Adrenal gland (tissue), 5 donors: ENCODE results near the gene MAN2B2.

ENCODE experiments used
- POLR2A ChIP-seq, 2 donors: fragments of 450-650 bp; IDR thresholded peaks; one replicate each; pipeline ENCODE4 v1.6.1; 2017; ENCODE audit warnings: antibody characterized with exemption in 2 of 2, mild to moderate bottlenecking in 2 of 2, moderate library complexity in 1 of 2
- TF ChIP-seq, protein P1 (sequence below), 6 experiments: fragments of 450-650 bp in 4 of 6; fragments of 200-600 bp in 2 of 6; sonication (generic) in 1 of 6; IDR thresholded peaks; 1 replicate in 5 of 6; 2 replicates in 1 of 6; pipeline versions ENCODE4 v1.5.1 to v1.8.0; 2016 to 2021; ENCODE audit warnings: antibody characterized with exemption in 6 of 6, mild to moderate bottlenecking in 2 of 6, moderate library complexity in 1 of 6
- donor health status: DM: no; HTN: no; CAD: no.

DNA sequence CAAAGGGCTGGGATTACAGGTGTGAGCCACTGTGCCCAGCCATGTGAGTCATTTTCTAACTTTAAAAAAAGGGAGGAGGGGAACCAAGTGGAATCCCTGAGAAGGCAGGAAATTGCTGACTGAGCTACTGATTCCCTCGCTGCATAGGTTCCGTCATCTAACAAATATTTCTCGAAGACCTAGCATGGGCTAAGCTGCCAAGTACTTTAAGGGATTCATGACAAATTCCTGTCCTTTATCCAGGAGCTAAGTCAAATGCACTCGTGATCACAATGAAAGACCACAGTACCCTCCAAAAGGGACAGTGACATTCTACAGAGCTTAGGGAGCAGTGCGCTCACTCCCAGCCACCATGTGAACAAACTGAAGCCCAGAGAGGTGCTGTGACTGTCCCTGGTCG, 33.2 kb upstream of the MAN2B2 start:
- TF ChIP-seq, protein P1, sequence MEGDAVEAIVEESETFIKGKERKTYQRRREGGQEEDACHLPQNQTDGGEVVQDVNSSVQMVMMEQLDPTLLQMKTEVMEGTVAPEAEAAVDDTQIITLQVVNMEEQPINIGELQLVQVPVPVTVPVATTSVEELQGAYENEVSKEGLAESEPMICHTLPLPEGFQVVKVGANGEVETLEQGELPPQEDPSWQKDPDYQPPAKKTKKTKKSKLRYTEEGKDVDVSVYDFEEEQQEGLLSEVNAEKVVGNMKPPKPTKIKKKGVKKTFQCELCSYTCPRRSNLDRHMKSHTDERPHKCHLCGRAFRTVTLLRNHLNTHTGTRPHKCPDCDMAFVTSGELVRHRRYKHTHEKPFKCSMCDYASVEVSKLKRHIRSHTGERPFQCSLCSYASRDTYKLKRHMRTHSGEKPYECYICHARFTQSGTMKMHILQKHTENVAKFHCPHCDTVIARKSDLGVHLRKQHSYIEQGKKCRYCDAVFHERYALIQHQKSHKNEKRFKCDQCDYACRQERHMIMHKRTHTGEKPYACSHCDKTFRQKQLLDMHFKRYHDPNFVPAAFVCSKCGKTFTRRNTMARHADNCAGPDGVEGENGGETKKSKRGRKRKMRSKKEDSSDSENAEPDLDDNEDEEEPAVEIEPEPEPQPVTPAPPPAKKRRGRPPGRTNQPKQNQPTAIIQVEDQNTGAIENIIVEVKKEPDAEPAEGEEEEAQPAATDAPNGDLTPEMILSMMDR (IDR thresholded peaks at IDR 0.05), result no peak
- TF ChIP-seq POLR2A (IDR thresholded peaks at IDR 0.05), result no peak
